ENCODE results near the gene SLC25A48.
A peak's percentile ranks its signal among the peaks of the same experiment; 100 is the strongest.

Gene SLC25A48

DNA sequence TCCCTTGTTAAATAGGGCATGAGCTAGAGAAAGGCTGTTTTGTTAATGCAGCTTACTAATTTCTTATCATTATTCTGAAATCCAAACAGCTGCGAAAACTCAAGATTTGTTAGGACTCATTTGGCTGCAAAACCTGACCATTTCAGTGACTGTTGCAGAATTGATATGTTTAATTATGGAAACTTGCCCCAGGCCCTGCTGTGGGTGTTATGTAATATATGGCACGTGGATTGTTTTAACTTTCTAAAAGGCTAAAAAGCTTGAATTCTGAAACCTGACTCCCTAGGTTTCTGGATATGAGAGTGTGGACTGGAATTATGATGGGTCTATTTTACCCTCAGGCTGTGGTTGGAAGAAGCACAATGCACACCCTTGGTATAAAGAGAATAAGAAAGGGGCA, 56.8 kb downstream of the SLC25A48 start:
- Histone ChIP-seq H3K4me3 (ENCODE audit: low read depth, low read length) (no peak overlapping the region), H3K27me3 (peaks cover 12% of the 10 kb centered on the region), H3K9me3 (no peaks in the 10 kb centered on the region), H3K36me3 (no peaks in the 10 kb centered on the region), H3K4me1 (no peaks in the 10 kb centered on the region)
- TF ChIP-seq, protein P1, sequence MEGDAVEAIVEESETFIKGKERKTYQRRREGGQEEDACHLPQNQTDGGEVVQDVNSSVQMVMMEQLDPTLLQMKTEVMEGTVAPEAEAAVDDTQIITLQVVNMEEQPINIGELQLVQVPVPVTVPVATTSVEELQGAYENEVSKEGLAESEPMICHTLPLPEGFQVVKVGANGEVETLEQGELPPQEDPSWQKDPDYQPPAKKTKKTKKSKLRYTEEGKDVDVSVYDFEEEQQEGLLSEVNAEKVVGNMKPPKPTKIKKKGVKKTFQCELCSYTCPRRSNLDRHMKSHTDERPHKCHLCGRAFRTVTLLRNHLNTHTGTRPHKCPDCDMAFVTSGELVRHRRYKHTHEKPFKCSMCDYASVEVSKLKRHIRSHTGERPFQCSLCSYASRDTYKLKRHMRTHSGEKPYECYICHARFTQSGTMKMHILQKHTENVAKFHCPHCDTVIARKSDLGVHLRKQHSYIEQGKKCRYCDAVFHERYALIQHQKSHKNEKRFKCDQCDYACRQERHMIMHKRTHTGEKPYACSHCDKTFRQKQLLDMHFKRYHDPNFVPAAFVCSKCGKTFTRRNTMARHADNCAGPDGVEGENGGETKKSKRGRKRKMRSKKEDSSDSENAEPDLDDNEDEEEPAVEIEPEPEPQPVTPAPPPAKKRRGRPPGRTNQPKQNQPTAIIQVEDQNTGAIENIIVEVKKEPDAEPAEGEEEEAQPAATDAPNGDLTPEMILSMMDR (IDR thresholded peaks at IDR 0.05; ENCODE audit: low read depth, low read length), result no peak
- no peak for DNase-seq

DNA sequence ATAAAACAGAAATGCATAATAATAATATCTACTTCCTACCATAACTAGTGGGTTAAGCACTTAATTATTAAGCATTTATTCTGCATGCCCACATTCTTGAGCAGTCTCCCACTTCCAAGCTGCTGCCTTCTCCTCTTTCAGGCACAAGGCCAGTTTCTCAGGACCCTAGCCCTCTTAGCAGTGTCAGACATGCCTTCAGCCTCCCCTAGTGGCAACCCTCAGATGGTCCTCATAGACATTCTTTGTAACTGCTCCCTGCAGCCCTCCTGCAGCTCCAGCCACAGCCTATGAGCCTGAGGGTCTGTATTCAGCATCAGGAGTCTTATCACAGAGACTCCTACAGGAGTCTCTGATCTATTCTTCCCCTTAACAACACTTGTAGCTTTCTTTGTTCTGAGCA, 57.3 kb downstream of the SLC25A48 start:
- no peaks in the 10 kb centered on the region for H3K36me3 ChIP-seq
- H3K9me3 ChIP-seq, result no peaks in the 10 kb centered on the region
- no peak for DNase-seq
- H3K27me3 ChIP-seq, result peaks cover 13% of the 10 kb centered on the region
- TF ChIP-seq, protein P1 (IDR thresholded peaks at IDR 0.05; ENCODE audit: low read depth, low read length), result peak; percentile 51
- no peaks in the 10 kb centered on the region for H3K4me1 ChIP-seq
- no peak overlapping the region for H3K4me3 ChIP-seq (ENCODE audit: low read depth, low read length)

DNA sequence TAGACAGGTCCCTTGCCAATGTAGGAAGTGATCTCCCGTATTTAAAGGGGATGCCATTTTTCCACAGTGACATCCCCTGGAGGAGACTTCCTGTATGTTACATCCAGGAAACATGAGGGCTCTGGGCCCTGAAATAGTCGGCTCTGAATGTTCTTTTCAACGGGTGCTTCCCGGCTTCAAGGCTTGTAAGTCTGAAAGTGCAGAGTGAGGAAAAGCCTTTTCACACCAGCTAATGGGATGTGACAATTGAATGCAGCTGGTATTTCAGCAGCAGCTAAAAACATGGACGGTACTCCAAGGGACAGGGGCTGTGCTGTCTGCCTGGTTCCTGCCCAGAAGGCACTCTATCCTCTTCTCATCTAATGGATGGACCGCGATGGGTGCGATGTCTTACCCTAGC, 59.8 kb downstream of the SLC25A48 start:
- Histone ChIP-seq H3K36me3 (no peaks in the 10 kb centered on the region), H3K9me3 (no peaks in the 10 kb centered on the region), H3K4me1 (no peaks in the 10 kb centered on the region), H3K27me3 (peaks cover 17% of the 10 kb centered on the region), H3K4me3 (ENCODE audit: low read depth, low read length) (no peak overlapping the region)
- TF ChIP-seq, protein P1 (IDR thresholded peaks at IDR 0.05; ENCODE audit: low read depth, low read length), result no peak
- DNase-seq, result no peak

DNA sequence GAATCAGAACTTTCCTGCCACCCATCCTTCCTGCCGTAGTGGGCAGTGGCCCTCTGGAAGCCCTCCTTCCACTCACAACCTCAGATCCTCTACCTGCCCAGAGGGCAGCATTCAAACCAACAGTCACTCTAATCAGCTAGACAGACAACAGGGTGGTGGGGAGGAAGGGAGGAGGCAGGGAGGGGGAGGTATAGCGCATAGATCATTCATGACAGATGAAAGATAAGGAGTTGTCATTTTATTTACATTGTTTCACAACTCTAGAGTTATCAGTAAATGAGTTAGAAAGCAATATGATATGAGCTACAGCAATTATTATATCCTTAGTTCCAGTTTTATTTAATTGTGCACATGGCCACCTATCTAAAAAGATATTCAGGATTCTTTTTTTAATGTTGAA, 60.3 kb downstream of the SLC25A48 start:
- no peak for DNase-seq
- TF ChIP-seq, protein P1 (IDR thresholded peaks at IDR 0.05; ENCODE audit: low read depth, low read length), result no peak

DNA sequence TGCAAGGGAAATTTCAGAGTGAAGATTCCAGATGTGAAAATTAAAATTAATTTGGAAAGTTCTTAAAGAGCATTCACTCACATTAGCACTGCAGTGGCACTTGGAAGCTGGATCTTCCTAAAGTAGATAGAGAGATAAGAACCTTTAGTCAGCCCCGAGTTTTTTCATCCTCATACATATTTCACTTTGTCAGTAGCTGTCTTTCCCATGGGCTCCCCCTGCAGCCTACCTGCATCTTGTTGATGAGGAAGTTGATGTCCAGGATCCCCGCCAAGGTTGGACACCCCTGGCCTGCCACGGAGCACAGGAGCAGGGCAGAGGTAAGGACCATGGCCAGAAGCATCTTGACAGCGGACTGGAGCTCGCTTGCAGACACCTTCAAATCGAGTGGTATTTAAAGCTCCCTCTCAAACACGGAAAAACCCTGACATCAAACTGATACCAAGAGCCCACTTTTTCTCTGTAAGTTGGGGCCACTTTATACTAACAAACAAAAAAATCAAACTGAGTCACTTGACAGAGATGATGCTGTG, 61.1 kb downstream of the SLC25A48 start, which contains the start of gene IL9:
Gene IL9 (minus strand): TSS at position 368 of the 533 bp plus-strand sequence. CDS start 25 bp downstream, at position 343.
- no peak for DNase-seq
- H3K36me3 ChIP-seq, result no peaks in the 10 kb centered on the region
- TF ChIP-seq, protein P1 (IDR thresholded peaks at IDR 0.05; ENCODE audit: low read depth, low read length), result no peak
- no peaks in the 10 kb centered on the region for H3K9me3 ChIP-seq
- no peaks in the 10 kb centered on the region for H3K4me1 ChIP-seq
- peaks cover 22% of the 10 kb centered on the region for H3K27me3 ChIP-seq
- no peak within 1 kb of the TSS for H3K4me3 ChIP-seq (ENCODE audit: low read depth, low read length)

More for the DNA sequence above, 60.3 kb downstream of the SLC25A48 start:
- H3K9me3 ChIP-seq, result no peaks in the 10 kb centered on the region
- H3K4me3 ChIP-seq (ENCODE audit: low read depth, low read length), result no peak overlapping the region
- no peaks in the 10 kb centered on the region for H3K36me3 ChIP-seq
- H3K27me3 ChIP-seq, result peaks cover 21% of the 10 kb centered on the region
- no peaks in the 10 kb centered on the region for H3K4me1 ChIP-seq

DNA sequence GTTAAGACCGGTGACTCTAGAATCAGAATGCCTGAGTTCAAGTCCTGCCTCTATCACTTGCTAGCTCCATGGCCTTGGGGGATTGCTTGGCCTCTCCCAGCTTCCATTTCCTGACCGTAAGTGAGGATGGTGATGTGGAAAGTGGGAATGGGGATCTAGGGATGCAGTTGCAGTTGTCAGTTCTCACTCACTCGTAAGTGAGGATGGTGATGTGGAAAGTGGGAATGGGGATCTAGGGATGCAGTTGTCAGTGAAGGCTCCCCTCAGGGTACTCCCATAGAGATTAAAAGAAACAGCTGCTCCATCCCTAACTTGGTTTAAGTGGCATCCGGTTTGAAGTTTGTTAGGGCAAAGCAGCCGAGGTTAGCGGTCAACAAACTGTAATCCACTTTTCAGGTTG, 64.2 kb downstream of the SLC25A48 start:
- no peak overlapping the region for H3K4me3 ChIP-seq (ENCODE audit: low read depth, low read length)
- H3K36me3 ChIP-seq, result no peaks in the 10 kb centered on the region
- TF ChIP-seq, protein P1 (IDR thresholded peaks at IDR 0.05; ENCODE audit: low read depth, low read length), result no peak
- H3K4me1 ChIP-seq, result peaks cover 4% of the 10 kb centered on the region; the same call in 1 of the 2 replicates
- DNase-seq, result no peak
- no peaks in the 10 kb centered on the region for H3K9me3 ChIP-seq
- H3K27me3 ChIP-seq, result peaks cover 27% of the 10 kb centered on the region

Measured in BE2C (cell line).